ENCODE measurements around the gene SLC11A2. TPM values are rescaled to one million over a fixed set of nuclear protein-coding genes. Genes with fewer than 3 reads are reported as not detected.

SLC11A2 gene
- total and polyA plus RNA-seq, 2 of the 4 experiments (the other 2 are of a cell fraction) = 28.0 to 45.3 TPM

DNA sequence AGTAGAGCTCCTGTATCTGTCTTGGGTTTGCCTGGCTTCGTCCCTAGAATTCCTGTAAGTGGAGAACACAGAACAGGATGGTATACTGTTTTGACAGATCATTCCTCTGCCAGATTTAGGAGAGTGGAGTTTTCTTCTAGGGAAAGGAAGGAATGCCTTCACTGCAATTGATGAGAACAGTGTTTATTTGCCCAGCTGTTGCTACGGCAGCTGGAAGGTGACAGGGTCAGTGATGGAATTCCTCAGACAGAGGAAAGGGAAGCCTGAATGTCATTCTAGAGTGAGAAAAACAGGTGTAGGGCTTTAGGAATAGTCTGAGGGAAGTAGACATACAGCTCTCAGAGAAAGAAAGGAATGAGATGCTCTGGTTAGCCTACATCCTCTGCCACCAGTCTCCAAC is 45.5 kb upstream of the SLC11A2 start:
- Histone ChIP-seq H2AFZ (replicated peaks; ENCODE audit: low read length, poor library complexity) (no peak overlapping the region), H4K91ac (ENCODE audit: insufficient read depth, low read depth, low read length) (no peak overlapping the region), H3K27me3 (ENCODE audit: control insufficient read depth, insufficient read depth, low read length) (no peaks in the 10 kb centered on the region), H3K27ac (ENCODE audit: insufficient read depth, low read length) (no peak overlapping the region), H3K9me1 (ENCODE audit: insufficient read depth, low read length) (peaks cover 17% of the 10 kb centered on the region), H3K9ac (ENCODE audit: low read depth, low read length) (no peak overlapping the region), H3K23ac (ENCODE audit: low read depth, low read length) (no peak overlapping the region), H3K4ac (ENCODE audit: low read depth, low read length) (no peak overlapping the region), H3K4me3 (ENCODE audit: insufficient read depth, low read depth, low read length) (no peak overlapping the region), H3K4me1 (ENCODE audit: control insufficient read depth, insufficient read depth, low read length) (peaks cover 5% of the 10 kb centered on the region; the same call in 1 of the 2 replicates), H2BK120ac (ENCODE audit: low read depth, low read length) (no peak overlapping the region), H3K9me3 (ENCODE audit: control insufficient read depth, insufficient read depth, low read length) (no peaks in the 10 kb centered on the region), H2BK20ac (ENCODE audit: low read depth, low read length) (no peak overlapping the region), H4K5ac (ENCODE audit: low read depth, low read length) (no peak overlapping the region), H3K79me1 (ENCODE audit: low read depth in 1 of 2, low read length in 2 of 2) (peaks cover 15 to 60% of the 10 kb centered on the region in 2 experiments), H2AK9ac (replicated peaks; ENCODE audit: low read depth, low read length, poor library complexity) (no peak overlapping the region), H4K8ac (ENCODE audit: low read depth in 2 of 2, low read length in 2 of 2) (no peak overlapping the region), H2BK15ac (ENCODE audit: low read depth, low read length) (no peak overlapping the region), H2AK5ac (ENCODE audit: low read depth, low read length) (no peak overlapping the region), H3K56ac (ENCODE audit: extremely low read depth, insufficient read depth, low read length) (no peak overlapping the region), H3K36me3 (ENCODE audit: control insufficient read depth, insufficient read depth, low read length) (peaks cover 53% of the 10 kb centered on the region), H4K20me1 (ENCODE audit: insufficient read depth, low read length) (peaks cover 27% of the 10 kb centered on the region), H3K4me2 (ENCODE audit: low read depth, low read length) (no peak overlapping the region), H3K18ac (ENCODE audit: low read depth, low read length) (no peak overlapping the region), H2BK5ac (ENCODE audit: low read depth, low read length, poor library complexity, severe bottlenecking) (no peak overlapping the region), H3K14ac (replicated peaks; ENCODE audit: low read depth, low read length) (no peak overlapping the region)
- CTCF ChIA-PET = no interaction called here
- DNase-seq (peak; percentile 57), ATAC-seq (ENCODE audit: low read depth) (peak; percentile 77)
- POLR2A ChIA-PET (ENCODE audit: unreplicated experiment) = no interaction called here
- dilution Hi-C loops (cut with HindIII; ENCODE audit: low sequenced_read_pairs, unreplicated experiment) (no loop called here), in situ Hi-C loops (cut with MboI; ENCODE audit: low sequenced_read_pairs) (no loop called here), intact Hi-C loops (cut with micrococcal nuclease) (no loop called here)
- no TSS peak for BruUV-seq (replicated peaks)
- TF ChIP-seq, protein P1, sequence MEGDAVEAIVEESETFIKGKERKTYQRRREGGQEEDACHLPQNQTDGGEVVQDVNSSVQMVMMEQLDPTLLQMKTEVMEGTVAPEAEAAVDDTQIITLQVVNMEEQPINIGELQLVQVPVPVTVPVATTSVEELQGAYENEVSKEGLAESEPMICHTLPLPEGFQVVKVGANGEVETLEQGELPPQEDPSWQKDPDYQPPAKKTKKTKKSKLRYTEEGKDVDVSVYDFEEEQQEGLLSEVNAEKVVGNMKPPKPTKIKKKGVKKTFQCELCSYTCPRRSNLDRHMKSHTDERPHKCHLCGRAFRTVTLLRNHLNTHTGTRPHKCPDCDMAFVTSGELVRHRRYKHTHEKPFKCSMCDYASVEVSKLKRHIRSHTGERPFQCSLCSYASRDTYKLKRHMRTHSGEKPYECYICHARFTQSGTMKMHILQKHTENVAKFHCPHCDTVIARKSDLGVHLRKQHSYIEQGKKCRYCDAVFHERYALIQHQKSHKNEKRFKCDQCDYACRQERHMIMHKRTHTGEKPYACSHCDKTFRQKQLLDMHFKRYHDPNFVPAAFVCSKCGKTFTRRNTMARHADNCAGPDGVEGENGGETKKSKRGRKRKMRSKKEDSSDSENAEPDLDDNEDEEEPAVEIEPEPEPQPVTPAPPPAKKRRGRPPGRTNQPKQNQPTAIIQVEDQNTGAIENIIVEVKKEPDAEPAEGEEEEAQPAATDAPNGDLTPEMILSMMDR (conservative IDR thresholded peaks at IDR 0.05; ENCODE audit: low read depth, low read length) = no peak
- TF ChIP-seq CEBPB (IDR thresholded peaks at IDR 0.05; ENCODE audit: low read depth, low read length) (no peak), MXI1 (IDR thresholded peaks at IDR 0.05; ENCODE audit: borderline replicate concordance, low read depth, low read length) (no peak), RFX5 (IDR thresholded peaks at IDR 0.05; ENCODE audit: low read depth, low read length) (no peak), NFE2L2 (IDR thresholded peaks at IDR 0.05; ENCODE audit: low read depth, low read length) (no peak), POLR2A (IDR thresholded peaks at IDR 0.05; ENCODE audit: low read depth, low read length) (no peak), MAFK (IDR thresholded peaks at IDR 0.05; ENCODE audit: low read depth, low read length) (no peak), CHD1 (IDR thresholded peaks at IDR 0.05; ENCODE audit: low read depth, low read length) (no peak), MAZ (IDR thresholded peaks at IDR 0.05; ENCODE audit: borderline replicate concordance, low read depth, low read length) (no peak), RCOR1 (IDR thresholded peaks at IDR 0.05; ENCODE audit: insufficient replicate concordance, low read length) (no peak), RAD21 (IDR thresholded peaks at IDR 0.05; ENCODE audit: low read length) (no peak)
- 20% methylated on average over 1 of the region's 2 CpGs; no CpG with 5 or more reads in 1 of the 2 experiments for WGBS, 2 experiments (ENCODE audit: extremely low coverage in 2 of 2, insufficient read length in 1 of 2)
